ENCODE measurements around the gene PIWIL1.

DNA sequence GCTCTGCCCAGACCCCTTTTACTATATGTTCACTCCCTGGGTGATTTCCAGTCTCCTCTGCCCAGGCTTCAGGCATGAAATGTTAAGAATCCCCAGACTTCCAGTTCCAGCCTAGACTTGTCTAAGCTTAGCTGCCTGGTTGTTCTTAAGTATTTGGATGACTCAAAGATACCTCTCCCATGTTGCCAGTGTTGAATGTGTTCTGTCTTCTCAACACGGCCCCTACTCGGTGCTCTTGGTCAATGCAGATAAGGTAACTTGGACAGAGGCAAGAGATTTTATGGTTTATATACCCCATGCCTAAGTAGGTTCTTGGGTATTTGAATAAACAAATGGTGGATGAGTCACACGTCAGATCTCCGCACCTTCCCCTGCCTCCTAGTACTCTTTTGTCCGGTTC is 13.6 kb downstream of the PIWIL1 start:
- TF ChIP-seq POLR2A (IDR thresholded peaks at IDR 0.05; ENCODE audit: low read length), result no peak
- TF ChIP-seq GATA1 (IDR thresholded peaks at IDR 0.05; ENCODE audit: low read depth, low read length), result no peak

Data from erythroblast (primary cell).